ENCODE data around the gene SLC18A2. TPM values are rescaled to one million over a fixed set of nuclear protein-coding genes. Genes with fewer than 3 reads are reported as not detected.

The SLC18A2 gene
- total RNA-seq, 1 donor from 2014 or later = 4.1 TPM

DNA sequence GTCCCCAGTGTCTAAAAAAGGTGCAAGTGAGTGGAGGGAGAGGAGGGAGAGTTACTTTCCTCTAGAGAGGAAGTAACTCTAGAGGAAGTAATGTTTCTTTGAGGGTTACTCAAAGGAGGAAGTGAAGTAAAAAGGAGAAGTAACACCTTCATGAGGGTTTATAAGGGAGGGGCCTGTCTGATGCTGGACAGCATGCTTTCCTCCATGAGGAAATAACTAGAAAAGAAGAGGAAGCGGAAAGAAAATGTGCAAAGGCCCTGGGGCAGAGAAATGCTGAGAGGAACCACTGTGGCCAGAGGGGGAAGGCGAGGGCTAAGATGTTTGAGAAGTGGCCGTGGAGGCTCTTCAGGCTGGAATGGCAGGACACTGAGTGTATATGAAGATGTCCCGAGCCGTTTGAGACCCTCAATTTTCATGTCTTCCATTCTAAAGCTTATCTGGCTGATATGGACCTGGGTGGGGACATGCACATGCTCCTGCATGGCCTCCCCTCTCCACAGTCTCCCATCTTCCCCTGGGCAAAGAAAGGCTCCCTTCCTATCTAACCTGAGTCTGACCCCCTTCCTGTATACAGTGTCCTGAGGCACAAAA, 3.4 kb upstream of the SLC18A2 start:
- no peak for DNase-seq (ENCODE audit: low spot score)

DNA sequence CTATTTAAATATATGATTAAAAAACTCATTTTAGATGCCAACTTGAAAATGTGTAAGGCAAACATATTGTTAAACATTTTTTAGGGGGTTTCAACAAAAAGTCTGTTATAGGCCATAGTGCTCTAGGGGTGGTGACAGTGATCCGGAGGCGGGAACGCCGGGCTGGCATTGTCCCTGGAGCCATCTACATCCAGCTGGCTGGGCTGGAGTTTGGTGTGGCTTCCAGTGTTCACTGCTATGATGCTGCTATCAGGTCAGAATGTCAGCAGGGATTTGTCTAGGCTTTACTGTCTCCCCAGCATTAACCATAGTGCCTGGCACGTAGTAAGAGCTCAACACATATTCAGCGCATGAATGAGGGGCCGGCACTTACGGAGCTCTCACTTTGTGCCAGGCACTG, 1.9 kb upstream of the SLC18A2 start:
- peak; percentile 23 for DNase-seq (ENCODE audit: low spot score)

- DNase-seq (ENCODE audit: low spot score) = no peak
Measured at GRCh38 chr10:117239721-117240620, 943 bp upstream of the SLC18A2 start.

GRCh38 chr10:117241541-117242462, 888 bp downstream of the SLC18A2 start:
- no peak for DNase-seq (ENCODE audit: low spot score)

GRCh38 chr10:117242463-117242832, 1.5 kb downstream of the SLC18A2 start:
- DNase-seq (ENCODE audit: low spot score) = no peak

DNA sequence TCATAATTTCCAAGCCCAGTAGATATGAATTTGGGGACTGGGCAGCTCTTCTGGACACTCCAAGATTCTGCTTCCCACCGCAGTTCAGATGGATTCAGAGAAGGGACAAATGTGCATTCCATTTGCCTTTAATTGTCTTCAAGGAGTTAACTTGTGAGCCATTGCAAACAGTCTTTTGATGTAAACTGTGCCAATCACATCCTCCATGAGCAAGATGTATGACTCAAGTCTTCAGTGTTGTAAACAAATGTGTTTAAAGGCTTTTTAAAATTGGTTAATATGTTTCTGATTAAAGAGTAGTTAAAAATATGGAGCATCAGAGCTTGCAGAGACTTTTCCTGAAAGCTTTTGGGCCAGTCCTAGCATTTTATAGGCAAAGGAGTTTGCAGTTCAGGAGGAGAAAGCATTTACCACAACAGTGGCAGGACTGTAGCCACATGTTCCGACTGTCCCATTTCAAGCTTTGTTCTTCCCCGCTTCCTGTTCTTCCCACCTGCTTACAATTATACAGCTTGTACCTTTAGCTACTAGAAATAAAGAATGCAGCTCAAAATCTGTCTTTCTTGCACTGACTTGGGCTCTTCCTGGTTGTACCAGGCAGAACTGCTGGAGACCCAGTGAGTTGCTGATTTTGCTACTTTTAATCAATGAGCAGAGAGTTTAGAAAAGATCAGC, 6.2 kb downstream of the SLC18A2 start:
- no peak for DNase-seq (ENCODE audit: low spot score)

- peak; percentile 22 for DNase-seq (ENCODE audit: low spot score)
Measured at GRCh38 chr10:117248750-117249465, 8.0 kb downstream of the SLC18A2 start.

GRCh38 chr10:117249493-117250093, 8.7 kb downstream of the SLC18A2 start:
- DNase-seq (ENCODE audit: low spot score) = no peak

GRCh38 chr10:117250411-117250810, 9.5 kb downstream of the SLC18A2 start:
- no peak for DNase-seq (ENCODE audit: low spot score)

GRCh38 chr10:117253908-117254307, 13.0 kb downstream of the SLC18A2 start:
- DNase-seq (ENCODE audit: low spot score) = no peak

GRCh38 chr10:117254338-117254737, 13.4 kb downstream of the SLC18A2 start:
- DNase-seq (ENCODE audit: low spot score) = no peak

DNA sequence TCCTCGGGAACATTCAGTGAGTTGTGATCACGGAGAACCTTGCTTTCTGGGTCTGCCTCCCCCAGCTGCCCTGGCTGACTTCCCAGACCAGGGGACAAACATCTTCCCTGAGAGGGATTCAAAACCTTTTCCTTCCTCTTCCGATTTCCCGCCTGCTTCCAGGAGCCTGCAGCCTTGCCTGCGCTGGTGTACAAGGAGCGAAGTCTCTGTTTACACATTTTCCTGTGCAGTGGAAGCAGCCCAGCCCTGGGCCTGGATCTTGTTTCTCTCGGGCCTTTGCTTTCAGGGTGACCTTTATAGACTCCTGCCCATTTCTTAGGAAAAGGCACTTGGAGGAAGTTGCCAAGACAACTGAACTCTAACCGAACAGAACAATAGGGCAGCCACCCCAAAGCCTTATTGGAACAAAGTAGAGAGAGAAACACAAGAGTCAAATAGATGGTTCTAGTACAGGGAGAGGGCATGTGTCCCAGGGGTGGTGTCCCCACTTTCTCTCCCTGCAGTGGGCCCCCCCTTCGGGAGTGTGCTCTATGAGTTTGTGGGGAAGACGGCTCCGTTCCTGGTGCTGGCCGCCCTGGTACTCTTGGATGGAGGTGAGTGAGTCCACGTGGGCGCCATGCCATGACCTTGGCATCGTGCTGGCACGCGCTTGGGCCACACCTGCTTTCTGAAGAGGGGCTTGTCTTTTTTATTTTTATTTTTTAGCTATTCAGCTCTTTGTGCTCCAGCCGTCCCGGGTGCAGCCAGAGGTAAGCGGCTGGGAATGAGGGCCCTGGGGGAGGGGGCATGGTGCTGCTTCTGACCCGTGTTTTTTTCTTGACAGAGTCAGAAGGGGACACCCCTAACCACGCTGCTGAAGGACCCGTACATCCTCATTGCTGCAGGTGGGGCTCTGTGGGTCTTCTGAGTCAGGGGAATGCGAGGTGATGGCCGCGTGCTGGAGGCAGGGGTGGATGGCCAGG, 14.1 kb downstream of the SLC18A2 start:
- no peak for DNase-seq (ENCODE audit: low spot score)

DNA sequence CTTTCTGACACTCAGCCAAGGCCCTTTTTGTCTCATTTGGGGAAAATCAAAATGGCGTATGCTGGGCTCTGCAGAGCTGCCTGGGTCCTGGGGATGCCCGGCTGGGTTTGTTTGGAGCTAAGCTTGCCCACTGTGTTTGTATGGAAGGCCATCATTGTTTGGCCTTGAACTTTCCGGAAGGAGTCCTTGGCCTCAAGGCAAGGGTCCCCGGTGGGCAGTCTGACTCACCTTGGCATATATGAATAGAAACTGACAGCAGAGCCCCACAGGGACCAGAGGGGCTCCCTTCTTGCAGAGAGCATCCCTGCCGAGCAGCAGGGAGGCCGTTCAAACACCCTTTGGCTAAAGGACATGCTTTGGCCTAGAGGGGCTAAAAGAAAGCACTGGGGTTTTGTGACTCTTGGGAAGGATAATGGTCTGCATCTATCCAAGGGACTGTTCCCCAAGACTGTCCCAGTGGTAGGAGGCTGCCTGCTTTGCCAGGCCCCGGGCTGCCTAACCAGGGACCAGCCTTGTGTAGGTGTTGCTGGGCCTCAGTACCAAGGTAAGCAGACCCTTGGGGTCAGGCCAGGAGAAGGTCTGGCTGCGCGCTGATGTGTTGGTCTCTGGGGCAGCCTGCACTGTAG, 15.0 kb downstream of the SLC18A2 start:
- no peak for DNase-seq (ENCODE audit: low spot score)

GRCh38 chr10:117256910-117257309, 16.0 kb downstream of the SLC18A2 start:
- DNase-seq (ENCODE audit: low spot score) = no peak

DNA sequence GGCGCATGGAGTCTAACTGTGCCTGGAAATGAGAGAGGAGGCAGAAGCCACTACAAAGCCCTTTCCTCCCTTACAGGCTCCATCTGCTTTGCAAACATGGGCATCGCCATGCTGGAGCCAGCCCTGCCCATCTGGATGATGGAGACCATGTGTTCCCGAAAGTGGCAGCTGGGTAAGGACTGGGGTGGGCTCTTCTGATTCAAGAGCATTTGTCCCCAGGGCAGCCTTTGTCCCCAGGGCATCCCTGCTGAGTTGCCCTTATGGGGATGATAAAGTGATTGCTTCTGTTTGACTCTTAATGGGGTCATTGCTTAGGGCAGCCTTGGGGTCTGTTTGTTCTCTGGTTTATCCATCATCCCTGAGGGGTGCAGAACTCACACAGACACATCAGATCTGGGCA, 16.8 kb downstream of the SLC18A2 start:
- no peak for DNase-seq (ENCODE audit: low spot score)

- DNase-seq (ENCODE audit: low spot score) = no peak
Measured at GRCh38 chr10:117259279-117259678, 18.4 kb downstream of the SLC18A2 start.

GRCh38 chr10:117260084-117260483, 19.2 kb downstream of the SLC18A2 start:
- peak; percentile 9 for DNase-seq (ENCODE audit: low spot score)

DNA sequence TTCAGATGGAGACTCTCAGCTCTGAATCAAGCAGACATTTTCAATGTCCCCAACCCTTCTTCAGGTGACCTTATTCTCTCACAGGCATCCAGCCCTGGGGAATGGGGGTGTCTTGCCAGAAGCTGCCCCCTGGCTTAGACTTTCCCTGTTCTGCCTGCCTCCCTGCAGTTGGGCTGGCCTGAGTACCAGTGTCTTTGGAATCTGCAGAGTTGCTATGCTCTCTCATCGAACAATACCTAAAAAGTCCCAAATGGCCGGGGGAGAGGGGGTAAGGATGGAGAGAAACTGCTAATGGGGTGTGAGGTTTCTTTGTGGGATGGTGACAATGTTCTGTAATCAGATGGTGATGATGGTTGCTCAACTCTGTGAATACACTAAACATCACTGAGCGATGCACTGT, 20.6 kb downstream of the SLC18A2 start:
- DNase-seq (ENCODE audit: low spot score) = no peak
